Gastrocnemius medialis (tissue), 4 donors: ENCODE measurements around the gene ZNF492. TPM values are rescaled to one million over a fixed set of nuclear protein-coding genes. Genes with fewer than 3 reads are reported as not detected.
"Not testable (repeated sequence)": the region's sequence is repeated elsewhere in the genome, so short reads cannot be mapped to it uniquely, and the experiment has no call there.

Experiments
- ATAC-seq, 2 donors: fragments of 150-250 bp; one replicate each; pipeline ENCODE4 v1.9.1; 2016
- DNase-seq, 2 donors: peaks; one replicate each; pipeline ENCODE4 v3.0.0-alpha.2; 2019
- H3K27ac ChIP-seq, 4 donors: fragments of 200-600 bp; sonication (generic); 1 replicate in 1 of 4; 2 replicates in 3 of 4; pipeline ENCODE4 v1.5.1; 2016 to 2018; ENCODE audit warnings: mild to moderate bottlenecking in 2 of 4, moderate library complexity in 1 of 4
- H3K27me3 ChIP-seq, 3 donors: fragments of 200-600 bp; sonication (generic) in 2 of 3; 1 replicate in 1 of 3; 2 replicates in 2 of 3; pipeline versions ENCODE4 v1.5.1 to v1.6.0; 2016 to 2019; ENCODE audit warnings: mild to moderate bottlenecking in 1 of 3, moderate library complexity in 1 of 3
- H3K36me3 ChIP-seq, 2 donors: fragments of 200-600 bp; sonication (generic) in 1 of 2; one replicate each; pipeline ENCODE4 v1.5.1; 2017 to 2018
- H3K4me1 ChIP-seq, 2 donors: fragments of 200-600 bp; sonication (generic) in 1 of 2; one replicate each; pipeline ENCODE4 v1.5.1; 2016 to 2017; ENCODE audit warnings: mild to moderate bottlenecking in 2 of 2
- H3K4me3 ChIP-seq, 4 donors: fragments of 200-600 bp; sonication (generic) in 3 of 4; 1 replicate in 1 of 4; 2 replicates in 3 of 4; pipeline ENCODE4 v1.5.1; 2016 to 2019; ENCODE audit warnings: mild to moderate bottlenecking in 2 of 4
- H3K9me3 ChIP-seq, 3 donors: fragments of 200-600 bp; sonication (generic) in 2 of 3; 1 replicate in 1 of 3; 2 replicates in 2 of 3; pipeline ENCODE4 v1.5.1; 2016 to 2019
- CTCF ChIP-seq, 5 experiments: fragments of 450-650 bp in 3 of 5; fragments of 200-600 bp in 2 of 5; sonication (generic) in 2 of 5; IDR thresholded peaks in 4 of 5; conservative IDR thresholded peaks in 1 of 5; 1 replicate in 4 of 5; 2 replicates in 1 of 5; pipeline ENCODE4 v1.5.1; 2016 to 2019; ENCODE audit warnings: antibody characterized with exemption in 5 of 5, mild to moderate bottlenecking in 3 of 5, moderate library complexity in 3 of 5
- POLR2A ChIP-seq, 2 donors: fragments of 450-650 bp; IDR thresholded peaks; one replicate each; pipeline ENCODE4 v1.6.1; 2017; ENCODE audit warnings: antibody characterized with exemption in 2 of 2, mild to moderate bottlenecking in 2 of 2, moderate library complexity in 2 of 2
- in situ Hi-C, 4 donors: fragments of 200-750 bp; cut with MboI; loops; one replicate each; pipeline versions ENCODE4 v1.15.0 to v1.8.0; 2017; ENCODE audit warnings: low sequenced_read_pairs in 4 of 4
- intact Hi-C: fragments of 100-400 bp; cut with DNase I; formaldehyde crosslinking; loops from one replicate; pipeline ENCODE4 v1.15.1; 2023; ENCODE audit warnings: low total_unique reads
- total RNA-seq, 4 donors: library from RNA; depleted of rRNA; stranded (reverse); fragments of >200 nt; gene quantifications; one replicate each; pipeline versions ENCODE4 v1.1.0 to v1.2.3, GENCODE V29; 2016

The ZNF492 gene
- total RNA-seq = under 1 TPM in 1 of 4 donors, not detected in 3; 0.36 TPM

GRCh38 chr19:22633706-22634449, at the start of gene ZNF492:
Gene ZNF492, plus strand, starts transcription at chr19:22634324. Its CDS starts 19,076 bp downstream, at chr19:22653400.
- peak within 1 kb of the TSS in 2 of 4 donors; percentile 28 to 37 for H3K27ac ChIP-seq
- intact Hi-C loops, in situ Hi-C loops, H3K9me3 ChIP-seq, H3K4me1 ChIP-seq, H3K27me3 ChIP-seq, H3K36me3 ChIP-seq: not testable (repeated sequence)
- ATAC-seq (peak in 1 of 2 donors; percentile 78), DNase-seq (peak; percentile 56 to 59)
- peak within 1 kb of the TSS; percentile 39 to 67 (median 56) for H3K4me3 ChIP-seq

DNA sequence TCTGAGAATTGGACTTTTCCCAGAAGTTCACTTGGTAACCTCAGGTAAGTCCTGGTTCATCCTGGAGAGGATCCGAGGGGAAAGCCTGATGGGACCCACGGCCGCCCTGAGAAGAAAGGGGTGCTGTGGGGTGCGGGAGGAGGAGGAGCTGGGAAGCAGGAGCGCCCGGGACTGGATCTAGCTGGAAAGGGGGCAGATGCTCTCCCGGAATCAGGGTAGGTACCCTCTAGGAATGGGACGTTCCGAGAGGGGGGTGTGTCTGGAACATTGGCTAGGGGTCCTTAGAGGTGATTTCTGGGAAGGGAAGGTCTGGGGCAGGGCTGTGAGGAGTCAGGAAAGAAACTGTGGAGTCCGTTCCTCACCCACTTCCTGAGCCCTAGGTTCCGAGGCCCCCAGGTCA, 38.7 kb upstream of the ZNF492 start:
- no peaks in the 10 kb centered on the region for H3K36me3 ChIP-seq
- no peaks in the 10 kb centered on the region for H3K4me1 ChIP-seq
- no peaks in the 10 kb centered on the region for H3K9me3 ChIP-seq
- intact Hi-C loops = no loop called here
- DNase-seq (no peak), ATAC-seq (no peak)
- no peak overlapping the region for H3K27ac ChIP-seq
- H3K4me3 ChIP-seq = no peak overlapping the region
- H3K27me3 ChIP-seq = no peaks in the 10 kb centered on the region
- TF ChIP-seq CTCF (IDR thresholded peaks at IDR 0.05 in 4 of 5, conservative IDR thresholded peaks at IDR 0.05 in 1 of 5) (no peak), POLR2A (IDR thresholded peaks at IDR 0.05) (no peak)
- in situ Hi-C loops = no loop called here

DNA sequence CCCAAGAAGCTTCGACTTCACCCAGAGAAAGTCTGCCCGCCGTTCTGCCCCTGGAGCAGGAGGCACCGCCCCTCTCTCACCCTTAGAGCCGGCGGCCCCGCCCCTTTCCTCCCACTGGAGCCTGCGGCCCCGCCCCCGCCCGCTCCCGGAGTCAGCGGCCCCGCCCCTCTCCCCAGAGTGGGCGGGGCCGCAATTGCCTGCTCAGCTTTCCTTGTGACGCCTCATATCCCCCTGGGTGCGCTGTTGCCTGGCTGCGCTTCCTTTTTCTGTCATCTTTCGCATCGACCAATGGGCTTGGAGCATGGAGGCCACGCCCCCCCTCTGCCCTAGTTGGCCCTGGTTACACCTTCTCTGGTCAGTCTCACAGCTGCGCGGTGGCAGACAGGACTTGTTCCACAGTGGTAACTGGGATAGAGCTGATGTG, 38.2 kb upstream of the ZNF492 start:
- Histone ChIP-seq H3K27me3 (no peaks in the 10 kb centered on the region), H3K36me3 (no peaks in the 10 kb centered on the region), H3K4me1 (no peaks in the 10 kb centered on the region), H3K4me3 (no peak overlapping the region), H3K27ac (no peak overlapping the region), H3K9me3 (no peaks in the 10 kb centered on the region)
- DNase-seq (no peak), ATAC-seq (no peak)
- intact Hi-C loops = no loop called here
- TF ChIP-seq POLR2A (IDR thresholded peaks at IDR 0.05) = no peak
- no peak for TF ChIP-seq CTCF (IDR thresholded peaks at IDR 0.05 in 4 of 5, conservative IDR thresholded peaks at IDR 0.05 in 1 of 5)
- in situ Hi-C loops = no loop called here

- no peaks in the 10 kb centered on the region for H3K36me3 ChIP-seq
- H3K4me3 ChIP-seq = no peak overlapping the region
- no peak for ATAC-seq
- no peak for DNase-seq
- no peaks in the 10 kb centered on the region for H3K9me3 ChIP-seq
- no peaks in the 10 kb centered on the region for H3K27me3 ChIP-seq
- in situ Hi-C loops (no loop called here), intact Hi-C loops (no loop called here)
- H3K27ac ChIP-seq = no peak overlapping the region
- H3K4me1 ChIP-seq = no peaks in the 10 kb centered on the region
- no peak for TF ChIP-seq POLR2A (IDR thresholded peaks at IDR 0.05)
- no peak for TF ChIP-seq CTCF (IDR thresholded peaks at IDR 0.05 in 4 of 5, conservative IDR thresholded peaks at IDR 0.05 in 1 of 5)
Measured at GRCh38 chr19:22600690-22601648, 33.2 kb upstream of the ZNF492 start.
